ENCODE measurements around the gene DCAF15.

DNA sequence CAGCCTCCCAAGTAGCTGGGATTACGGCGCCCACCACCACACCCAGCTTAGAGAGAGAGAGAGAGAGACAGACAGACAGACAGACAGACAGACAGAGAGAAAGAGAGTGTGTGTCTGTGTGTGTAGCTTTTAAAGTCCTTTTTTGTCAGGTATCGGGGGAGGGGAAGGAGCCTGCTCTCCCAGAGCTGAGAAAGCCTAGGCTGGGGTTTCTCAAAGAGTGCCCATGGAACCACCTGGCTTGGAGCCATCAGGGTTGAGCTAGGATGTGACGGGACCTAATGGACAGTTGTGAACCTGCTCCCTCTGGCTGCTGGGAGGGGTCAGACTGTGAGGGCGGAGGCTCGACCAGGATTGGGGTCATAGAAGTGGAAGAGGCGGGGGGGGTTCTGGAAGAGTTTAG is 37.2 kb downstream of the DCAF15 start:
- TF ChIP-seq, protein P1, sequence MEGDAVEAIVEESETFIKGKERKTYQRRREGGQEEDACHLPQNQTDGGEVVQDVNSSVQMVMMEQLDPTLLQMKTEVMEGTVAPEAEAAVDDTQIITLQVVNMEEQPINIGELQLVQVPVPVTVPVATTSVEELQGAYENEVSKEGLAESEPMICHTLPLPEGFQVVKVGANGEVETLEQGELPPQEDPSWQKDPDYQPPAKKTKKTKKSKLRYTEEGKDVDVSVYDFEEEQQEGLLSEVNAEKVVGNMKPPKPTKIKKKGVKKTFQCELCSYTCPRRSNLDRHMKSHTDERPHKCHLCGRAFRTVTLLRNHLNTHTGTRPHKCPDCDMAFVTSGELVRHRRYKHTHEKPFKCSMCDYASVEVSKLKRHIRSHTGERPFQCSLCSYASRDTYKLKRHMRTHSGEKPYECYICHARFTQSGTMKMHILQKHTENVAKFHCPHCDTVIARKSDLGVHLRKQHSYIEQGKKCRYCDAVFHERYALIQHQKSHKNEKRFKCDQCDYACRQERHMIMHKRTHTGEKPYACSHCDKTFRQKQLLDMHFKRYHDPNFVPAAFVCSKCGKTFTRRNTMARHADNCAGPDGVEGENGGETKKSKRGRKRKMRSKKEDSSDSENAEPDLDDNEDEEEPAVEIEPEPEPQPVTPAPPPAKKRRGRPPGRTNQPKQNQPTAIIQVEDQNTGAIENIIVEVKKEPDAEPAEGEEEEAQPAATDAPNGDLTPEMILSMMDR (IDR thresholded peaks at IDR 0.05): no peak
- TF ChIP-seq POLR2A (IDR thresholded peaks at IDR 0.05): no peak
- no peak for TF ChIP-seq POLR2AphosphoS5 (IDR thresholded peaks at IDR 0.05)
- TF ChIP-seq EP300 (IDR thresholded peaks at IDR 0.05): no peak
